Neural crest cell (in vitro differentiated cells): Measurements from ENCODE around the gene GRIN3B. TPM values are rescaled to one million over a fixed set of nuclear protein-coding genes. Genes with fewer than 3 reads are reported as not detected.
A peak's percentile ranks its signal among the peaks of the same experiment; 100 is the strongest.

ENCODE experiments used
- DNase-seq: peaks from one replicate; pipeline ENCODE4 v3.0.0; 2021; ENCODE audit warnings: low read depth, mixed read lengths, low spot score
- H3K27ac Mint-ChIP-seq: one replicate; pipeline ENCODE4 v1.8.0; 2021; ENCODE audit warnings: mild to moderate bottlenecking, mixed read lengths; ENCODE audit not compliant: unreplicated experiment
- H3K27me3 Mint-ChIP-seq: 2 replicates; pipeline ENCODE4 v1.8.0; 2021; ENCODE audit warnings: low read depth, mild to moderate bottlenecking, mixed read lengths
- H3K36me3 Mint-ChIP-seq: 2 replicates; pipeline ENCODE4 v1.8.0; 2021; ENCODE audit warnings: low read depth, mild to moderate bottlenecking, mixed read lengths
- H3K4me1 Mint-ChIP-seq: 2 replicates; pipeline ENCODE4 v1.8.0; 2021; ENCODE audit warnings: mixed read lengths
- H3K4me3 Mint-ChIP-seq: one replicate; pipeline ENCODE4 v1.8.0; 2021; ENCODE audit warnings: mild to moderate bottlenecking, mixed read lengths
- H3K9me3 Mint-ChIP-seq: 2 replicates; pipeline ENCODE4 v1.8.0; 2021; ENCODE audit warnings: mixed read lengths
- total RNA-seq: library from RNA; stranded (reverse); gene quantifications from 2 replicates; pipeline ENCODE4 v1.2.1, GENCODE V29; 2021
- TF ChIP-seq, protein P1 (sequence below): fragments of 200-600 bp; sonication (generic); conservative IDR thresholded peaks from 2 replicates; pipeline ENCODE4 v1.5.0; 2021; ENCODE audit warnings: antibody characterized with exemption, mild to moderate bottlenecking

Gene GRIN3B
- total RNA-seq, 1 donor from 2014 or later = 0.12 TPM

- Mint-ChIP-seq H3K27me3 (peaks cover 15% of the 10 kb centered on the region), H3K4me1 (peaks cover 16% of the 10 kb centered on the region), H3K9me3 (no peaks in the 10 kb centered on the region), H3K36me3 (peaks cover 3% of the 10 kb centered on the region), H3K27ac (no peak overlapping the region), H3K4me3 (no peak overlapping the region)
- DNase-seq = no peak
- TF ChIP-seq, protein P1, sequence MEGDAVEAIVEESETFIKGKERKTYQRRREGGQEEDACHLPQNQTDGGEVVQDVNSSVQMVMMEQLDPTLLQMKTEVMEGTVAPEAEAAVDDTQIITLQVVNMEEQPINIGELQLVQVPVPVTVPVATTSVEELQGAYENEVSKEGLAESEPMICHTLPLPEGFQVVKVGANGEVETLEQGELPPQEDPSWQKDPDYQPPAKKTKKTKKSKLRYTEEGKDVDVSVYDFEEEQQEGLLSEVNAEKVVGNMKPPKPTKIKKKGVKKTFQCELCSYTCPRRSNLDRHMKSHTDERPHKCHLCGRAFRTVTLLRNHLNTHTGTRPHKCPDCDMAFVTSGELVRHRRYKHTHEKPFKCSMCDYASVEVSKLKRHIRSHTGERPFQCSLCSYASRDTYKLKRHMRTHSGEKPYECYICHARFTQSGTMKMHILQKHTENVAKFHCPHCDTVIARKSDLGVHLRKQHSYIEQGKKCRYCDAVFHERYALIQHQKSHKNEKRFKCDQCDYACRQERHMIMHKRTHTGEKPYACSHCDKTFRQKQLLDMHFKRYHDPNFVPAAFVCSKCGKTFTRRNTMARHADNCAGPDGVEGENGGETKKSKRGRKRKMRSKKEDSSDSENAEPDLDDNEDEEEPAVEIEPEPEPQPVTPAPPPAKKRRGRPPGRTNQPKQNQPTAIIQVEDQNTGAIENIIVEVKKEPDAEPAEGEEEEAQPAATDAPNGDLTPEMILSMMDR = no peak
These were observed 40.2 kb upstream of the GRIN3B start for GRCh38 chr19:960020-960419.

DNA sequence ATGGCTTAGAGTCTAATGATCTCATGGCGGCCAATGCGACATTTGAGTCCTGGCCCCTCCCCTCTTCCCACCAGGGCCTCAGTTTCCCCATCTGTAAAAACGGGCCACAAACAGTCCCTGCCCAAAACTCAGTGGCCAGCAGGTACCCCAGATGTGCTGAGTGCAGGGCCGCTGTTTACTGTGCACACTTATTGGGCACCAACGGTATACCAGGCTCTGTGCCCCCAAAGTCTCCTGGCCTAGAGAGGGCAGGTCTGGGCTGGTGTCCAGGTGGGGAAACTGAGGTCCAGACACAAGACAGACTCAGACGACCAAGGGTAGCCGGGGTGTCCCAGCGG is 39.6 kb upstream of the GRIN3B start:
- no peak overlapping the region for H3K4me3 Mint-ChIP-seq
- peaks cover 7% of the 10 kb centered on the region for H3K36me3 Mint-ChIP-seq
- H3K27me3 Mint-ChIP-seq = peaks cover 15% of the 10 kb centered on the region
- H3K9me3 Mint-ChIP-seq = no peaks in the 10 kb centered on the region
- H3K27ac Mint-ChIP-seq = peak overlapping the region; percentile 19
- DNase-seq = no peak
- peaks cover 16% of the 10 kb centered on the region for H3K4me1 Mint-ChIP-seq
- TF ChIP-seq, protein P1 = no peak

- Mint-ChIP-seq H3K9me3 (no peaks in the 10 kb centered on the region), H3K27ac (no peak overlapping the region), H3K36me3 (peaks cover 13% of the 10 kb centered on the region), H3K27me3 (peaks cover 9% of the 10 kb centered on the region), H3K4me1 (peaks cover 9% of the 10 kb centered on the region), H3K4me3 (no peak overlapping the region)
- TF ChIP-seq, protein P1 = no peak
- DNase-seq = no peak
These were observed 38.2 kb upstream of the GRIN3B start for GRCh38 chr19:961866-962620.

DNA sequence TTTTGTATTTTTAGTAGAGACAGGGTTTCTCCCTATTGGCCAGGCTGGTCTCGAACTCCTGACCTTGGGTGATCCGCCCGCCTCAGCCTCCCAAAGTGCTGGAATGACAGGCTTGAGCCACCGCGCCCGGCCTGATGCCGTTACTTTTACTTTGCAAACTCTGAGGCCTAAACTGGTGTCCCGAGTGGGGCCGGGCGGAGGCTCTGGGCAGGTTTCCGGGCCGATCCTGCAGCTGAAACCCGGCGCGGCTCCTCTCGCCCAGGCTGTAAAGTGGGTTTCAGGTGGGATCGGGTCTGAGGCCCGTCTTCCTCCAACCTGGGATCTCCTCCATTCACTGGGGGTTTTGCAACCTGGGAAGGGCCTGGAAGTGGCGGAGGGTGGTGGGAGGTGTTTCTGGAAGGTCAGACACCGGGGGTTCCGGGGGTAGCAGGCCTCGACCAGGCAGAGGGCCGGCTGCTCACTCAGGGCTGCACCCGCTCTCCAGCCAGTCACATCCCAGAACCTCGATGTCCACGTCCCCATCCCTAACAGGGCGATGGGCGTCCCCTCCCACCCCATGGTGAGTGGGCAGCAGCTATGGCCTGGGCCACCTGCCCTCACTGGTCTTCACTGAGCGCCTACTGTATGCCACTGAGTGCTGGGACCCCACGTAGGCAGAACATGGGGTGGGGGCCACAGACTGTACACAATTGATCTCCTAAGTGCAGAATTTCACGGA is 37.4 kb upstream of the GRIN3B start:
- DNase-seq = no peak
- Mint-ChIP-seq H3K27ac (no peak overlapping the region), H3K4me1 (peaks cover 9% of the 10 kb centered on the region), H3K27me3 (peaks cover 4% of the 10 kb centered on the region), H3K4me3 (no peak overlapping the region), H3K36me3 (peaks cover 17% of the 10 kb centered on the region), H3K9me3 (no peaks in the 10 kb centered on the region)
- TF ChIP-seq, protein P1 = no peak

DNA sequence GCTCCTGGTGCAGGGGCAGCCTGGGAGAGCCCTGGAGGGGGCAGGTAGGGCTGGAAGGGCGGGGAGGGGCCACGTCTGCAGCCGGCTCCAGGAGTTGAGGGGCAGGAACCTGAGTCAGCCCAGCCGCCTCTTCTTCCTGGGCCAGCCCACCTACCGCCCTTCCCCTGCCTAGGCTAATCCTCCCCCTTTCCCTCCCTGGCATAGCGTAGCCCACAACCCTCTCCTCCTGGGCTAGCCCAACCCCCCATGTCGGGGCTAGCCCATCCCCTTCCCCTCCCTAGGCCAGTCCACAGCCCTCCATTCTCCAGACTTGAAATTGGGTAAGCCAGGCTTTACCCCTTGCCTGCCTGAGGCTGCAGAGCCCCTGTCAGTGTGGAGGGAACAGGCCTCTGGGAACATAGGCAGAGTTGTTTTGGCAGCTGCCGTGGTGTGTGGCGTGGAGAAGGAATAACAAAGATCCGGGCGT is 36.7 kb upstream of the GRIN3B start:
- no peak for DNase-seq
- TF ChIP-seq, protein P1 = no peak
- Mint-ChIP-seq H3K9me3 (no peaks in the 10 kb centered on the region), H3K4me3 (no peak overlapping the region), H3K4me1 (peaks cover 9% of the 10 kb centered on the region), H3K27ac (no peak overlapping the region), H3K27me3 (peaks cover 4% of the 10 kb centered on the region), H3K36me3 (peaks cover 17% of the 10 kb centered on the region)
